ENCODE results near the gene LRRC28. TPM values are rescaled to one million over a fixed set of nuclear protein-coding genes. Genes with fewer than 3 reads are reported as not detected.

Gene LRRC28
- total and polyA plus RNA-seq, 2 donors (not counting 1 experiment from before 2014, with no cell fraction given), result 20.1 to 23.8 TPM

DNA sequence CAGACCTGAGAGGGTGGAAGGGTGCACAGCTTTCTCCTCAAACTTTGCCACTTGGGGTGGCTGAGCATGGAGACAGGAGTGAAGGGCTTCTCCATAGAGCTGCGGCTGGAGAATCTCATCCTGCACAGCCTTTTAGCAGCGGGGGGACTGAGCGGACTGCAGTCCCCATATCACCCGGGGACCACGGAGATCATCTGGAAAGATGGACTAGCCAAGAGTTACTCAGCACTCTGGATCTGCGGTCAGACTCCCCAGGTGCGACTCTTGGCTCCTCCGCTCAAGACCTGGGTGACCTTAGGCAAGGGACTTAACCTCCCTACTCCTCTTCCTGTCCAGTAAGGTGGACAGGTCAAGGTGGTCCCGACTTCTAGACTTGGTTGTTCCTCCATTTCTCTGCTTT lies 188.7 kb downstream of the LRRC28 start:
- no peaks in the 10 kb centered on the region for H3K27me3 ChIP-seq (ENCODE audit: control insufficient read depth, insufficient read depth, low read length)
- no peaks in the 10 kb centered on the region for H4K20me1 ChIP-seq (ENCODE audit: control insufficient read depth, extremely low read depth, insufficient read depth, low read length)
- no peaks in the 10 kb centered on the region for H3K36me3 ChIP-seq (ENCODE audit: control insufficient read depth, insufficient read depth, low read length)
- H3K9me3 ChIP-seq (ENCODE audit: control insufficient read depth, insufficient read depth, low read depth, low read length), result no peaks in the 10 kb centered on the region
- H3K4me3 ChIP-seq (replicated peaks in 1 of 4; ENCODE audit: control extremely low read depth in 1 of 4, insufficient read depth in 1 of 4, low read depth in 3 of 4, low read length in 4 of 4), result no peak overlapping the region
- TF ChIP-seq, protein P1, sequence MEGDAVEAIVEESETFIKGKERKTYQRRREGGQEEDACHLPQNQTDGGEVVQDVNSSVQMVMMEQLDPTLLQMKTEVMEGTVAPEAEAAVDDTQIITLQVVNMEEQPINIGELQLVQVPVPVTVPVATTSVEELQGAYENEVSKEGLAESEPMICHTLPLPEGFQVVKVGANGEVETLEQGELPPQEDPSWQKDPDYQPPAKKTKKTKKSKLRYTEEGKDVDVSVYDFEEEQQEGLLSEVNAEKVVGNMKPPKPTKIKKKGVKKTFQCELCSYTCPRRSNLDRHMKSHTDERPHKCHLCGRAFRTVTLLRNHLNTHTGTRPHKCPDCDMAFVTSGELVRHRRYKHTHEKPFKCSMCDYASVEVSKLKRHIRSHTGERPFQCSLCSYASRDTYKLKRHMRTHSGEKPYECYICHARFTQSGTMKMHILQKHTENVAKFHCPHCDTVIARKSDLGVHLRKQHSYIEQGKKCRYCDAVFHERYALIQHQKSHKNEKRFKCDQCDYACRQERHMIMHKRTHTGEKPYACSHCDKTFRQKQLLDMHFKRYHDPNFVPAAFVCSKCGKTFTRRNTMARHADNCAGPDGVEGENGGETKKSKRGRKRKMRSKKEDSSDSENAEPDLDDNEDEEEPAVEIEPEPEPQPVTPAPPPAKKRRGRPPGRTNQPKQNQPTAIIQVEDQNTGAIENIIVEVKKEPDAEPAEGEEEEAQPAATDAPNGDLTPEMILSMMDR (conservative IDR thresholded peaks at IDR 0.05 in 1 of 2, IDR thresholded peaks at IDR 0.05 in 1 of 2; ENCODE audit: low read depth in 1 of 2, low read length in 2 of 2), result no peak
- no peak for TF ChIP-seq EZH2 (IDR thresholded peaks at IDR 0.05; ENCODE audit: low read length, missing control alignments)
- DNase-seq (ENCODE audit: low read depth in 2 of 2), result no peak
- H3K27ac ChIP-seq (ENCODE audit: insufficient read depth, low read length), result no peak overlapping the region
- H3K9ac ChIP-seq (ENCODE audit: insufficient read depth, low read length), result no peak overlapping the region
- no peak overlapping the region for H2AFZ ChIP-seq (ENCODE audit: low read length)
- no peak overlapping the region for H3K4me2 ChIP-seq (ENCODE audit: extremely low read depth, insufficient read depth, low read length)
- H3K79me2 ChIP-seq (ENCODE audit: control insufficient read depth, insufficient read depth, low read length), result no peaks in the 10 kb centered on the region
- H3K4me1 ChIP-seq (ENCODE audit: control insufficient read depth, extremely low read depth, insufficient read depth, low read length), result peaks cover 15% of the 10 kb centered on the region

Other genes starting within 250 kb of the LRRC28 start
- gene PGPEP1L, start 243.7 kb upstream of the LRRC28 start, total RNA-seq, result not detected in 2 replicates
- not detected in 2 replicates for gene PGPEP1L, start 243.7 kb upstream of the LRRC28 start, polyA plus RNA-seq
- gene SYNM, start 146.4 kb upstream of the LRRC28 start, total RNA-seq, result 4.4 and 8.6 TPM in 2 replicates
- gene SYNM, start 146.4 kb upstream of the LRRC28 start, polyA plus RNA-seq, result 1.8 and 4.3 TPM in 2 replicates
- 25.7 and 30.4 TPM in 2 replicates for gene TTC23, start 1.9 kb upstream of the LRRC28 start, total RNA-seq
- gene TTC23, start 1.9 kb upstream of the LRRC28 start, polyA plus RNA-seq, result 3.5 and 4.1 TPM in 2 replicates